Psoas muscle (tissue), 8 donors: Measurements from ENCODE around the gene C14orf180. TPM values are rescaled to one million over a fixed set of nuclear protein-coding genes. Genes with fewer than 3 reads are reported as not detected.

Source experiments
- ATAC-seq, 4 donors: fragments of 200-7000 bp; cut with Tn5 transposase; one replicate each; pipeline ENCODE4 v1.9.1; 2020; ENCODE audit warnings: moderate library complexity in 3 of 4, mild to moderate bottlenecking in 2 of 4
- DNase-seq, 2 donors: peaks; one replicate each; pipeline ENCODE4 v3.0.0-alpha.2; 2020
- H3K27ac ChIP-seq: fragments of 200-600 bp; one replicate; pipeline ENCODE4 v1.8.0; 2022
- H3K27me3 ChIP-seq, 3 donors: fragments of 200-600 bp in 1 of 3; one replicate each; pipeline versions ENCODE4 v1.6.1 to v1.8.0; 2013 to 2022; ENCODE audit warnings: low read length in 2 of 3, mild to moderate bottlenecking in 2 of 3, moderate library complexity in 1 of 3; ENCODE audit not compliant: insufficient read depth in 3 of 3
- H3K36me3 ChIP-seq, 2 donors: fragments of 200-600 bp in 1 of 2; one replicate each; pipeline versions ENCODE4 v1.6.1 to v1.8.0; 2013 to 2022; ENCODE audit warnings: low read depth in 1 of 2, mild to moderate bottlenecking in 1 of 2, moderate library complexity in 1 of 2; ENCODE audit not compliant: insufficient read depth in 1 of 2
- H3K4me1 ChIP-seq: fragments of 200-600 bp; one replicate; pipeline ENCODE4 v1.8.0; 2022
- H3K4me3 ChIP-seq: fragments of 200-600 bp; one replicate; pipeline ENCODE4 v1.8.0; 2022; ENCODE audit warnings: mild to moderate bottlenecking
- H3K9me3 ChIP-seq: fragments of 200-600 bp; one replicate; pipeline ENCODE4 v1.8.0; 2022
- WGBS, 3 donors: extraction: QIAGEN DNeasy Blood & Tissue Kit; methylation state at CpG; one replicate each; pipeline versions ENCODE4 v1.1.6 to v1.1.7; 2013; 5-methylcytosine and 5-hydroxymethylcytosine counted together
- intact Hi-C, 2 donors: fragments of 100-400 bp; cut with DNase I; formaldehyde crosslinking; loops; one replicate each; pipeline versions ENCODE4 v1.11.0 to v1.14.2; 2022
- polyA plus RNA-seq, 3 donors: library from polyadenylated mRNA; stranded (reverse); fragments of 200-250 nt; gene quantifications; one replicate each; pipeline ENCODE4 v1.2.3, GENCODE V29; 2013
- total RNA-seq, 4 donors: library from RNA; stranded (reverse); fragmentation: NEBNext Ultra II Directional in 2 of 4; extraction: Animal tissue kit (Norgen Biotek cat#: 25700) in 2 of 4; gene quantifications; one replicate each; pipeline versions ENCODE4 v1.2.1 to v1.2.4, GENCODE V29; 2021 to 2023
- TF ChIP-seq, protein P1 (sequence below): fragments of 200-600 bp; IDR thresholded peaks from one replicate; pipeline ENCODE4 v1.8.0; 2022; ENCODE audit warnings: antibody characterized with exemption
- donor health status: healthy with polysubstance abuse.
- donor health status: DM: no; HTN: no; CAD: no; lungs with moderate emphysema.
- donor health status: Bipolar disorder and iron deficiency.
- donor health status: healthy.
- donor health status: DM: yes; HTN: yes; CAD: no.
- donor health status: DM: no; HTN: no; CAD: no.
- donor health status: DM: no; HTN: no; CAD: no.
- donor health status: DM: yes; HTN: yes; CAD: no.

C14orf180 gene
- total and polyA plus RNA-seq, 7 donors = 0.32 to 7.3 (median 0.58) TPM

DNA sequence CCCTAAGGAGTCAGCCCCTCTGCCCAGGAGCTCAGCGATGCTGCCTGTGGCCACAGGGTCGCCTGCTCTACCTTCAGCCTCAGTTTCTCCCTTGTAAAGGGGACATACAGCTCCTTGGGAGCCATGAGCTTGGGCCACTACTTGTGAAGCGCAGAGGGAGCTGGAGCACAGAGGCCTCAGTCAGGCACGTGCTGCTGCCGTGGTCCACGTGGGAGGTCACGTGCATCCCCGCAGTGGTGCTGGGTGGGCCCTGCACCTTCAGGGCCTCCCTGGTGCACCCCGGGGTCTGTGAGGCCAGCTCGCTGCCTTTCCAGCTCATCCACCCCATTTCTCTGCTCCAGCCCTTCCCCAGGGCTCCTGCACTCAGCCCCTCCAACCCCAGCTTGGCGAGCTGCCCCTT is 10.9 kb upstream of the C14orf180 start:
- ATAC-seq (no peak), DNase-seq (no peak)
- Histone ChIP-seq H3K9me3 (no peaks in the 10 kb centered on the region), H3K36me3 (no peaks in the 10 kb centered on the region), H3K27me3 (peaks cover 0 to 47% (median 5%) of the 10 kb centered on the region in 3 donors), H3K27ac (no peak overlapping the region), H3K4me3 (no peak overlapping the region), H3K4me1 (no peaks in the 10 kb centered on the region)
- intact Hi-C loops = no loop called here
- WGBS, 3 donors = 77 to 83% (median 83%) methylated on average over 10 to 11 of the region's 11 CpGs
- TF ChIP-seq, protein P1, sequence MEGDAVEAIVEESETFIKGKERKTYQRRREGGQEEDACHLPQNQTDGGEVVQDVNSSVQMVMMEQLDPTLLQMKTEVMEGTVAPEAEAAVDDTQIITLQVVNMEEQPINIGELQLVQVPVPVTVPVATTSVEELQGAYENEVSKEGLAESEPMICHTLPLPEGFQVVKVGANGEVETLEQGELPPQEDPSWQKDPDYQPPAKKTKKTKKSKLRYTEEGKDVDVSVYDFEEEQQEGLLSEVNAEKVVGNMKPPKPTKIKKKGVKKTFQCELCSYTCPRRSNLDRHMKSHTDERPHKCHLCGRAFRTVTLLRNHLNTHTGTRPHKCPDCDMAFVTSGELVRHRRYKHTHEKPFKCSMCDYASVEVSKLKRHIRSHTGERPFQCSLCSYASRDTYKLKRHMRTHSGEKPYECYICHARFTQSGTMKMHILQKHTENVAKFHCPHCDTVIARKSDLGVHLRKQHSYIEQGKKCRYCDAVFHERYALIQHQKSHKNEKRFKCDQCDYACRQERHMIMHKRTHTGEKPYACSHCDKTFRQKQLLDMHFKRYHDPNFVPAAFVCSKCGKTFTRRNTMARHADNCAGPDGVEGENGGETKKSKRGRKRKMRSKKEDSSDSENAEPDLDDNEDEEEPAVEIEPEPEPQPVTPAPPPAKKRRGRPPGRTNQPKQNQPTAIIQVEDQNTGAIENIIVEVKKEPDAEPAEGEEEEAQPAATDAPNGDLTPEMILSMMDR = no peak

DNA sequence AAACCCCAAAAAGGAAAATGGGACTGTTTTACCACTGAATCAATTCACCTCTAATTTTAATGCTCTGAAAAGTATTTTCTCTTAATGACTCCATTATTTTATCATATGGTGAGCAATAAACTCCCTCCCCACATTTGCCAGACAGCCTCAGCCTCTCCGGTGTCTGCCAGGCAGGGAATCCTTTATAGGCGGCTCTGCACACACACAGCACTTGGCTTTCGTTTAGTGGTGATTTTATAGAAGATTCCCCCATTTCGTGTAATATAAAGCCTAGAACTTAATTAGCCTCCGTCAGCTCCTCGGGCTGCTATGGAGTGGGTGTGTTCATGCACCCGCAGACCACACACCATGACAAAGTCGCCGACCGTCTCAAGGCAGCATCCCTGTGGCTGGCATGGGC is 10.1 kb upstream of the C14orf180 start:
- ATAC-seq (no peak), DNase-seq (no peak)
- Histone ChIP-seq H3K4me3 (no peak overlapping the region), H3K9me3 (no peaks in the 10 kb centered on the region), H3K27me3 (peaks cover 0 to 42% (median 5%) of the 10 kb centered on the region in 3 donors), H3K36me3 (no peaks in the 10 kb centered on the region), H3K4me1 (no peaks in the 10 kb centered on the region), H3K27ac (no peak overlapping the region)
- TF ChIP-seq, protein P1 = no peak
- 40 to 43% (median 40%) methylated on average over 10 of the region's 10 CpGs for WGBS, 3 donors
- intact Hi-C loops = no loop called here

DNA sequence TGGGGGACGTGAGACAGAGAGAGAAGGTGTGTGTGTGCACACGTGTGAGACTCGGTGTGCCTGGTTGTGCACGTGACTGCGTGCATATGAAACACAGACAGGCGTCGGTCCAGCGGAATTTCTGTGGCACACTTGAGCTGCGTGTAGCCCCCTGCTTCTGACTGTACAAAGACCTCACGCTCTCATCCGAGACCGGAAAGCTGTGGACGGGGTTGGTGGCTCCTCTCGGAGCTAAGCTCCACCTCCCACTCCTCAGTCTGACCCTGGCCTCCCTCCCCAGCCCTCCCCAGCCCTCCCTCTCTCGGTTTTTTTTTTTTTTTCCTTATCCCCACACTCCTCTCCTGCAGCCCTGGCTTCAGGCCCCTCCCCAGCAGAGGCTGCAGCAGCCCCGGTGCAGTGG is 8.3 kb upstream of the C14orf180 start:
- H3K27me3 ChIP-seq = peaks cover 0 to 24% (median 2%) of the 10 kb centered on the region in 3 donors
- H3K4me3 ChIP-seq = no peak overlapping the region
- H3K36me3 ChIP-seq = no peaks in the 10 kb centered on the region
- no peak overlapping the region for H3K27ac ChIP-seq
- TF ChIP-seq, protein P1 = no peak
- H3K9me3 ChIP-seq = no peaks in the 10 kb centered on the region
- no peaks in the 10 kb centered on the region for H3K4me1 ChIP-seq
- WGBS, 3 donors = 68 to 72% (median 69%) methylated on average over 14 to 16 of the region's 16 CpGs
- intact Hi-C loops = loop anchor here in 1 of 2 donors (5.0 kb wide), 1 partner anchor 494 kb away; no protein-coding TSS in a partner anchor
- ATAC-seq (no peak), DNase-seq (no peak)

DNA sequence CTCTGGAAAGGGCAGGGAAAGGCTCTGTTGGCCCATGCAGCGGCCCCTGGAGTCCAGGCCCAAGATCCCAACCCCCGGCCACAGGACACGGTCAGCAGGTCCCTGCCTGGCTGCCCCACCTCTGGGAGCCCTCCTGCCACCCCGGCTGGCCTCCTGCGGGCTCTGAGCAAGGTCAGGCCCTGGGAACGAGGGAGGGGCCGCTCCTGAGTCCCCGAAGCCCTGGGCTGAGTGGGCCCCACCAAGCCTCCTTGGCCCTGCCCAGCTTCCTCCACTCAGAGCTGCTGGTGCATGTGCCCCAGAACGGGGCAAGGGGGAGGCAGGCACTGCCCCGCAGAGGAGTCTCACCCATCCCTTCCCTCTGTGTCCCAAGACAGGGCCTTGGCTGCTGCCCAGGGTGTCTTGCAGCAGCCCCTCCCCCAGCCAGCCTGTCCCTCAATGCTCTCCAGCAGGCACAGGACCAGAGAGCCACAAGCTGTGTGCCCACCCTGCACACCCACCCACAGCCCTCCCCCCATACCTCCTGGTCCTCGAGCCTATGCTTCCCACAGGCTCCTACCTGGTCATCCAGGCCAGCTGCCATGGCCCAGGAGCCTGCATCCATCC is 7.4 kb upstream of the C14orf180 start:
- H3K36me3 ChIP-seq = no peaks in the 10 kb centered on the region
- no peak for ATAC-seq
- TF ChIP-seq, protein P1 = no peak
- intact Hi-C loops = loop anchor here in 1 of 2 donors (5.0 kb wide), 1 partner anchor 495 kb away; no protein-coding TSS in a partner anchor
- peaks cover 0 to 16% (median 2%) of the 10 kb centered on the region in 3 donors for H3K27me3 ChIP-seq
- no peak overlapping the region for H3K27ac ChIP-seq
- H3K4me1 ChIP-seq = no peaks in the 10 kb centered on the region
- H3K4me3 ChIP-seq = no peak overlapping the region
- DNase-seq = no peak
- WGBS, 3 donors = 84 to 88% (median 86%) methylated on average over 11 of the region's 11 CpGs
- no peaks in the 10 kb centered on the region for H3K9me3 ChIP-seq
